HG03139 (cell line): ENCODE measurements around the gene OR9Q2.
"Not testable (repeated sequence)": the region's sequence is repeated elsewhere in the genome, so short reads cannot be mapped to it uniquely, and the experiment has no call there.

ENCODE experiments used
- ATAC-seq: cut with Tn5 transposase; IDR thresholded peaks from one replicate; pipeline ENCODE4 v1.9.1; 2021; ENCODE audit not compliant: unreplicated experiment

OR9Q2 gene, protein sequence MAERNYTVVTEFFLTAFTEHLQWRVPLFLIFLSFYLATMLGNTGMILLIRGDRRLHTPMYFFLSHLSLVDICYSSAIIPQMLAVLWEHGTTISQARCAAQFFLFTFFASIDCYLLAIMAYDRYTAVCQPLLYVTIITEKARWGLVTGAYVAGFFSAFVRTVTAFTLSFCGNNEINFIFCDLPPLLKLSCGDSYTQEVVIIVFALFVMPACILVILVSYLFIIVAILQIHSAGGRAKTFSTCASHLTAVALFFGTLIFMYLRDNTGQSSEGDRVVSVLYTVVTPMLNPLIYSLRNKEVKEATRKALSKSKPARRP

DNA sequence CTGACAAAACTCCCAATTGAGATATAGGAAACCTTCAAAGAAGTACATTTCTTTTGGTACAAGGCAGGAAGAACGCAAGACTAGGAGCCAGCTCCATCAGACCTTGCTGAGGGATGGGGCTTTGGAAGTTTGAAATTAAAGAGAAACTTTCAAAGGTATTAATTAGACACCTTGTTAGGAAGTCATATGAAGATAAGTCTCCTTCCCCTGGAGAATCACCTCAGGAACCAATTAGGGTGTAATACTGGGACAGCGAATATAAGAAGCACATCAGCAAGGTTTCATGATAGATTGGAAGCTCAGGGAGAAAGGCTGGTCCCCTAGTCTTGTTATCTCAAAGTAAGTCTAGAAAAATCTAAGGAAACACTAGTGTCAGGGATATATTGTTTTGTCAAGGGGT is at the start of gene OR9Q2:
OR9Q2 (plus strand) TSS at position 301 of the 400 bp plus-strand sequence. CDS start 1,421 bp downstream, outside the sequence.
- ATAC-seq = no peak

DNA sequence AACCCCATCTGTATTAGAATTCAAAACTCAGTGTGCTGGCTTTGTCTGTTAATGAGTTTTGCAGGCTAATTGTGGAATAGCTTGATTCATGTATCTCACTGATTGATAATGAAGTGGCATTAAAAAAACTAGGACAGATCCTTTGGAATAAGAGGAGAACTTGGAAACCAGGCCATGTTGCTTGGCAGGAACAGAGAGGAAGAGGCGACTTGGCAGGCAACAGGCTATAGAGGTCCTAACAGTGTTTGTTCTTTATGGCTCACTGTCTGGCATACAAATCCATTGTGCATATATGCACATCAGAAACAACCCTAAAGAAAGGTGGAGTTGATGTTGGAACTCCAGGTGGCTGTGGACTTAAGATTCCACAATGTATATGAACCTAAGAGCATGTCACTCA is 46.1 kb upstream of the OR9Q2 start:
- ATAC-seq = no peak

DNA sequence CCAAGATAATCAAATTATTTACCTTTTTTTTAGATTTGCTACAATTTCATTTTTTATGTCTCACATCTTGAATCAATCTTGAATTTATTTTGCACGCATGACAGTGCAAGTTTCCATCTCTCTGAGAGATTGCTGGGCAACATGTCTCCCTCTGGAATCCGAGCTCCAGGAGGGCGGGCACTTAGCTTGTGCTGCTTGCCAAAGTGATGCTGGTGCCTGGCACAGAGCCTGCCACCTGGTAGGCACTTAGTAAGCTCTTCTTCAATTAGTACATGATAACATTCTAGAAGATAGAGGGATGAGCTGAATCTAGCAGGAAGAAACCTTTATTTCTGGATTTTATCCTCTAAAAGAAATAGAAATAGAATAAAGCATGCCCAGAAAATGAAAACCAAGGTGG is 36.1 kb upstream of the OR9Q2 start:
- no peak for ATAC-seq

DNA sequence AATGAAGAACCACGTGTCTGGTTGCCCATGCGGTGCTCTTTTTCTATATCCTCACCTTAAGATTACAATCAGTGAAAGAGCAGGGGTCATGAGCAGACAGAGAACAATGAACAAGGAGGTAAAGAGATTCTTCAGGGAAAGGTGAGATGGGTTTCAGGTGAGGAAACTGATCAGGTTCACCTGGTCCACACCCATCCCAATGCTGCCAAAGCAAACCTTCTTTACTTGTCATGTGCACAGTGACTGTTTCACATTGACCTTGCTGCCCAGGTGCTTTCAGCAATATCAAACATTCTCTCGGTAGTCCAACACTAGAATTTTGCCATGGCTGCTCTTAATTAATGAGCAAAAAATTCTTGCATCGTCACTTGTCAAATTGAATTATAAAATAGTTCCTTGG is 24.5 kb upstream of the OR9Q2 start:
- no peak for ATAC-seq

DNA sequence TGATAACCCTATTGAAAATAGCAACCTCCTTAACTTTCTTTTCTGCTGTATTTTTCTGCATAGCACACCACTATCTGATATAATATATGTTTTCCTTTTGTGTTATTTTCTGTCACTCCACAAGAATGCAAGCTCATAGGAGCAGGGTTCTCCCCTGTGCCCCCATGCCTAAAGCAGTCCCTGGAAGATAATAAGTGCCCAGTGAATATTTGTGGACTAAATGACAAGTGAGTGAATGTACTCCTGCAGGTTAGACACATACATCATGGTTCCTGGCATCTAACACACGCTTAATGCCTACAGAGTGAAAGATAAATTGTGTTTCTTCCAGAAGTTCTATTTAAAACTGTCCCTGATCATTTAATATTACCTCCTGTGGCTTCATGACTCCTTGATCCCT is 23.9 kb upstream of the OR9Q2 start:
- ATAC-seq = no peak

DNA sequence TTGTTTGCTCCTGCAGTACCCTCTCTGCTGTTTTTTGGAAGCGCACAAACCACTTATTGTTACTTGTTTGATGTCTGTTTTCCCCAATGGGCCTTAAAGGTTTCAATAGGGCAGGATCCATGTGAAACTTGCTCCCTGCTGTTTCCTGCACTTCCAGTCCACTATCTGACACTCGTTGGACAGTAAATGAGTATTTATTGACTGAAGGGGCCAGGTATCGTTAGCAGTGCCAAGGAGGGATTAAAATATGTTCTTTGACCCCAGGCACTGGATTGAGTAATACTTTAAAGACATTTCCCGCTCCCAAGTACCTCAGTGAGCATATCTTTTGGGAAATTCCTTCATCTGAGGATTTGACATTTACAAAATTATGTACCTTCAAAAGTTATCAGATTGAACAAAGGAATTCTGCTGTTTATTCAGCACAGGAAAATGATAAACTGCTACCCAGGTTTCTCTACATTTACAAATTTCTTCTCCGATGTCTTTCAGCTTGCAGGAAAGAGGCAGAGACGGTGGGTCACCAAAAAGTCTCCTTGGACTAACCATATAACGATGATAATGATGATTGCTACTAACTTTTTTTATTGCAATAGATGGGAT is 23.3 kb upstream of the OR9Q2 start:
- ATAC-seq = no peak

DNA sequence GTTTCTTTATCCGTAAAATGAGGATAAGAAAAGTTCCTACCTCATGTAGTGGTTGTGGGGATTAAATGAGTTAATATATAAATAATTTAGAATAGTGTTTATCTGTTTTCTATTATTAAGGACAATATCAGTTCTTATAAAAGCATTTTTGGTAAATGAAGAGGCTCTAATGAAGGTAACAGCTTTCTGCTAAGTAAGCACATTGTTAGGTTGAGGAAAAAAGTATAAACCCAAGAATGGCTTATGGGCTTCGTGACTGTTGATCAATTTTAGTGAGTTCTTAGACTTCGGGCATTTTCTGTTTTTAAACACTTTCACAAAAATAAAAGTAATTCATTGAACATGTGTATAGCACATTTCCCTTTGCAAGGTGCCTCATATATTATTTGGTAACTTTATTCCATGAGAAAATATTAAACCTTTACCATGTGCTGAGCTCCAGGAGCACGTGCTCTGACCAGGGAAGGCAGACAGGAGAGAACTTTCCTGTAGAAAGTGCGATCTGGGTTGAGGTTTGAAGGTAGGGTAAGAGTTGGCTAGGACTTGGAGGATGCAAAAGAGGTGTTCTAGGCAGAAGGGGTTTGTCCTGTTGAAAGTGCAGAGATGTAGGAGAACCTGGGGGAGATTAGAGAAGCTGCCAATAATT is 11.3 kb upstream of the OR9Q2 start:
- no peak for ATAC-seq

DNA sequence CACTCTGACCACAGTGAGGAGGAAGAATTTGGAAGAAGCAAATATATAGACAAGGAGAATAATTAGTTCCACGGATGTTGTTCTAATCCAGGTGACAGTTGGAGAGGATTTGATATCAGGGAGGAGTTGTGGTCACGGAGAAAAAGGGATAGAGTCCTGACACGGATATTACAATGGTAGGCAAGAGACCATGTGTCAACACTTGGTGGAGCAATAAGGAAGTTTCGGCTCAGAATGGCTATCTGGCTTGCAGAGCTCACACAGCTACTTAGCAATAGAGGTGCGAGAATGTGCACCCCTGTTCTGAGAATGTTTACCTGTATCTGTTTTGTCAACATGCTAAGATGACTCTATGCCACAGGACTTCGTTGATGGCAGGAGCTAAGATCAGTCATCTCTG is 10.4 kb upstream of the OR9Q2 start:
- ATAC-seq = no peak

DNA sequence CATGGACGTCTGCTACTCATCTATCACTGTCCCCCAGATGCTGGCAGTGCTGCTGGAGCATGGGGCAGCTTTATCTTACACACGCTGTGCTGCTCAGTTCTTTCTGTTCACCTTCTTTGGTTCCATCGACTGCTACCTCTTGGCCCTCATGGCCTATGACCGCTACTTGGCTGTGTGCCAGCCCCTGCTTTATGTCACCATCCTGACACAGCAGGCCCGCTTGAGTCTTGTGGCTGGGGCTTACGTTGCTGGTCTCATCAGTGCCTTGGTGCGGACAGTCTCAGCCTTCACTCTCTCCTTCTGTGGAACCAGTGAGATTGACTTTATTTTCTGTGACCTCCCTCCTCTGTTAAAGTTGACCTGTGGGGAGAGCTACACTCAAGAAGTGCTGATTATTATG is 9.2 kb upstream of the OR9Q2 start:
- no peak for ATAC-seq

DNA sequence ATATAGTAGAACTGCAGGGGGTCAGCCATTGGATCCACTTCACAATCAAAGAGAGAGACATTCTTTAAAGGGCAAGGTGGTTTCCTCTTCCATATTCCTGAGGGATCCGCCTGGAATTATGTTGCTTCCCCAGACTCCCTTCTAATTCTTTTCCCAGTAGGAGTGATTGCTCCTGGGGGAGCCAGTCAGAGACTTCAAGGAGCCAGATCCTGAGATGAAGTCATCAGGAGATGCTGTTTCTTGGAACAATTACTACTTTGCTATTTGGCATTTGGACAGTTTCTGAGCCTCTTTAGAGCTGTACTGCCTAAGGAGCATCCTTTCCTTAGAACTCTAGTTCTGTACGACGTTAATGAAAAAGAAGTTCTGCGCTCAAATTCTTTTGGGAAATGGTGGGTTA is 1.9 kb upstream of the OR9Q2 start:
- ATAC-seq = no peak

DNA sequence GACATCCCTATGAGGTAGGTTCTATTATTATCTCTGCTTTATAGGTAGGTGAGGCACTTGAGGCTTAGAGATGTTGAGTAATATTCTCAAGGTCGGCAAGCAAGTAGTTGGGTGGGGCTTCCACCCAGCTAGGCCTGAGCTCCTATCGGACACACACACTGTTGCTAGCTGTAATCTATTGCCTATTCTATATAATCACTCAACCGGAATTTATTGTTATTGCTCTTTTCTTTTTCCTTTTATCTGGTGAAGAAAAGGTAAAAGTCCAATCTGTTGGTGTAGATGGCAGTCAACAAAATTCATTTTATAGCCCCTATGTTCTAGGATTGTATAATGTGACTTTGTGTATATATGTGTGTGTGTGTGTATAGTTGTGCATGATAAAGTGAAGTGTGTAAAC is 3.4 kb downstream of the OR9Q2 start:
- no peak for ATAC-seq

DNA sequence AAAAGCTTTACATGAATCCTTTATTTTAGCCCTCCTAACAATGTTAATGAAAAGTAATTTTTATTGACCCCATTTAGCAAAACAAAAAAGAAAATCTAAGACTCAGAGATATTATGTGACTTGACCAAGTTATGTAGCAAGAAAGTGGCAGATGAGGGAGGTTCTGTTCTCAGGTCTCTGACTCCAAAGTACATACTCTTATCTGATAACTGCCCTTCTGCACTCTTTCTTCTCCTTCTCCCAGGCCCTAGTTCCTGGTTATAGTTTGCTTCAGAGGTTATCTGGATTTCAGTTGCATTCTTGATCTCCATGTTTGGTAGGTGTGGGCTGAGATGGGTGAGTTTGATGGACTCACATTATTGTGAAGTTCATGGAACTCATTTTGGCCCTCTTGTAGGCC is 4.5 kb downstream of the OR9Q2 start:
- ATAC-seq = no peak

DNA sequence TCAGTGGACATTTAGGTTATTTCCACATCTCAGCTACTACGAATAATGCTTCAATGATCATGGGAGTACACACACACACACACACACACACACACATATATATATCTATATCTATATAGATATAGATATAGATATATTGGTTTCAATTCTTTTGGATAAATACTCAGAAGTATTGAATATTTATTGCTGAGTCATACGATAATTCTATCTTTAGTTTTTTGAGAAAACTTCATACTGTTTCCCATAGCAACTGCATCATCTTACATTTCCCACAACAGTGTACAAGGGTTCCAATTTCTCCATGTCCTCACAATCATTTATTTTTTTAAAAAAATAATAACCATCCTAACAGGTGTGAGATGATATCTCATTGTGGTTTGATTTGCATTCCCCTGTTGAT is 7.1 kb downstream of the OR9Q2 start:
- no peak for ATAC-seq

DNA sequence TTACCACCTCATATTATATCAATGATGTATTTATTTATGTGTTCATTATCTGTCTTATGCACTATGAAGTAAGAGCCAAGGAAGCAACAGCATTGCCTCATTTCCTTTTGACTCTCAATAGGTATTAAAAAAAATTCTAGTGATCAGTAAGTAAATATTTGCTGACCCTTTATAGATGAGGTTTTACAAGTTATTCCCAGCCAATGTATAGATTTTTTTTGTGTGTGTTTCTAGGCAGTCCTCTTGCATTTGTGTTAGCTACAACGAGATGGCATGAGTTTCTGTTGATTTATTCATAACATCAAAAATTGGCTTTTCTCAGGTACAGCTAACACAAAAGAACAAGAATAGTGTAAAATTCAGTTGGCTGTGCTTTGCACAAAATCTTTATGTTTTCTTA is 10.4 kb downstream of the OR9Q2 start:
- ATAC-seq = no peak

DNA sequence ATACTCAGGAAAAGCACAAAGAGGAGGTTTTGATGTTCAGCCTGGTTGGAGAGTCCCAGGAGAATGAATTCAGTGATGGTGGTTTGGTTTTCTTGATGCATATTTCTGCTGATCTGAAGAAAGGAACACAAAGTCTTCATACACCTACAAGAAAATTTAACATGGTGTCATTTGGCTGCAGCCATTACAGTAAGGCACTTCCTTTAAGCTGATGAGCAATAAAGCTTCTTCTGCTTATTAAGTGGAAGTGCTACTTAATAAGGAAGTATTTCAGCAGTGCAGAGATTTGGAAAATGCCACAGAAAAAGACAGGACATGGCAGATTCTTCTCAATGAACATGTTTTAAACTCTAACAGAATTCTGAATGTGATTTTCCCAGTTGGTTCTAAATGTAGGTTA is 15.2 kb downstream of the OR9Q2 start, which contains the start of gene OR1S2:
OR1S2 (minus strand) TSS at position 101 of the 400 bp plus-strand sequence; CDS start at position 101, 0 bp downstream.
- ATAC-seq = no peak

DNA sequence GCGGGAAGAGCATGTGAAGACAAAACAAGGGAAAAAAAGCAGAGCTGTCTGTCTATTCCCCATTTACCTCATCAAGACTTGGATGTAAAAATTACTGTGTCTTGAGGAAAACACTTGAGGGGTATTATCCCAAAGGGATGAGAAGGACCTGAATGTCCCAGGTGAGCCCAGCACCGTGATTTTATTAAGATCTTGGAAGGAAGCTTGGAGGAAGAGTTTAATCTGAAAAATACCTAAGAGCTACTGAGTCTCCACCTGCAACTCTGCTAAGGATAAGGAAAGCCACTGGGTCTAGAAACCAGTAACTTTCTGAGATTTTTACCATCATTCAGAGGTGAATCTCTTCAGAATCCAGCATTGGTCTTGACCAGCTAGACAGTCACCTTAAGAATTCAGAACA is 23.6 kb downstream of the OR9Q2 start, which contains the start of gene OR1S1:
OR1S1 (plus strand) TSS at position 301 of the 400 bp plus-strand sequence.
- not testable (repeated sequence) for ATAC-seq

DNA sequence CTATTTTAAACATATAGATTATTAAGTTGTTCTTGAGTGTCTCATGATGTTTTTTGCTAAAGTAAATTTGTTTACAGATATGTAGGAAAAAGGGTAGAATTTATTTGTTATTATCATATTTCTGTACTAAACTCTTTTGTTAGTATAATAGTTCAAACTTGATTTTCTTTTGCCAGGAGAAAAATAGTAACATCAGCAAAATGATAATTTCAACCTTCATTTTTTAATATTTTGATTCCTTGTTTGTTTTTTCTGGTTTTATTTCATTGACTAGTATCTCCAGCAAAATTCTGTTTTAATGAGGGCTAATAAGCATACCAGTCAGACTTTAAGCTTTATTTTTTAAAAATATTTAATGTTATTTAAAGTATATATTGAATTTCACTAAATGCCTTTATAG is 27.6 kb downstream of the OR9Q2 start:
- no peak for ATAC-seq

DNA sequence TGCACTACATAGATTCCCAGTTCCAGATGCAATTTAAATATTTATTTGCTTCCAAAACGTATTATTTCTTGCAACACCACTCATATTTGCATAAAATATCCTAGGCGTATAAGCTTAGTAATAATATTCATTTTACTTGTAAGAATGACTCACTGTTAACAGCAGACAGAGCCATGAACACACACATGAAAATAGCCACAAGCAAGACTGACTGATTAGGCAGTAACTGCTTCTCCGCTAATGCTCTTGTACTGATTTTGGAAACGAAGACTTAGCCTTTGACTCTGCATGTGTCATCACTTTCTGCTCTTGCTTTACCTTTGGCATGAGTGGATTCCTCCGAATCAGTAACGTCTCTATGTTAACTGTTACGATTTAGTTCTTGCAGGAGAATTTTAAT is 33.9 kb downstream of the OR9Q2 start:
- ATAC-seq = no peak

DNA sequence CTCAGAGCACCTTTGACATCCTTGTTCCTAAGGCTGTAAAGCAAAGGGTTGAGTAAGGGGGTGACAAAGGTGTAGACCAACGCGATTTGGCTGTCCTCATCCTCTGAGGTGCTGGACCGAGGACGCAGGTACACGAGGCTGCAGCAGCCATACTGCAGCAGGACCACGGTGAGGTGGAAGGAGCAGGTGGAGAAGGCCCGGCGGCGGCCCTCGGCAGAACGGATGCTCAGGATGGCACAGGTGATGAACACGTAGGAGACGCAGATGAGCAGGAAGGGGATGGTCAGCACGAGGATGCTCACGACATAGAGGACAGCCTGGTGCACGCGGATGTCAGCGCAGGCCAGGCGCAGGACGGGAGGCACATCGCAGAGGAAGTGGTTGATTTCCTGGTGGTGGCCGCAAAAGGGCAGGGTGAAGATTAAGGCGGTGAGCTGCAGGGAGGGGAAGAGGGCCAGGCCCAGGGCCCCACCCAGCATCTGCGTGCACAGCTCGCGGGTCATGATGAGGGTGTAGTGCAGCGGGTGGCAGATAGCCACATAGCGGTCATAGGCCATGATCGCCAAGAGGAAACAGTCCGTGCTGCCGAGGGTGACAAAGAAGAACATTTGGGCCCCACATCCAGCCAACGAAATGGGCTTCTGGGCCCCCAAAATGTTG is 39.2 kb downstream of the OR9Q2 start:
- ATAC-seq = no peak
